ENCODE data around the gene TTF2. TPM values are rescaled to one million over a fixed set of nuclear protein-coding genes. Genes with fewer than 3 reads are reported as not detected.
A peak's percentile ranks its signal among the peaks of the same experiment; 100 is the strongest.

Gene TTF2
- total RNA-seq, 1 experiment from 2014 or later, result 32.2 TPM

DNA sequence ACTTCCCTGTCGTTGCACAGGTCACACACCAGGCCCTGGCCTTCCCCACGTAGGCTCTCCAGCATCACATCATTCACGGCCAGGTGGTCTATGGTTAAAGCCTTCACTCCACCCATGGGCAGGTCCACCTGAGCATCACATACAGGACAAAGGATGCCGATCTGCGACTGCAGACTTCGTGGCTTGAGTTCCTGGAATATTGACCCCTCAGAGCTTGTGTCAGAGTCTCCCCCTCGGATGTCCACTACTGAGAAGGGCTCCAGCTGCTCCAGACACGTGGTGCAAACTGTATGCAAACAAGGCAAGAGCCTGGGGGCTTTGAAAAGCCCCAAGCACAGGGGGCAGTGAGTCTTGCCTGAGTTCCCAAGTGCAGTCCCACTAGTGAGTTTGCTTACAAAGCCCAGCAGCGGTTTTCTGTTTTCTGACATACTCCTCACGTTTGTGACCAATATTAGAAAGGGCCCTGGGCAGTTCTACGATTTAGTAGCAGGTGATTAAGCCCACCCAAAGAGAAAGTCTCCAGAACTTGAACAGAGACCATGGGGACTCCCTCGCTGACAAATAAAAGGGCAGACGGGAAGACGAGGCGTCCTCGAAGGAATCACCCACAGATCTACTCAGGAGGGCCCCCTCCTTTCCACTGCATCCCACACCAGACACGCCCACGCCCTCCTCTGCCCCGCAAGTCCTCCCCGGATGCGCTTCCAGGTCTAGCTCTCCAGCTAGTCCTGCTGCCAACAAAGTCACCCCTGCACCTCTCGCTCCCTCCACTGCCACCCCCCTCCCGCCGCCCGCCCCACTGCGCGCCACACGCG, 60.9 kb downstream of the TTF2 start:
- DNase-seq (ENCODE audit: low spot score), result peak; percentile 56

DNA sequence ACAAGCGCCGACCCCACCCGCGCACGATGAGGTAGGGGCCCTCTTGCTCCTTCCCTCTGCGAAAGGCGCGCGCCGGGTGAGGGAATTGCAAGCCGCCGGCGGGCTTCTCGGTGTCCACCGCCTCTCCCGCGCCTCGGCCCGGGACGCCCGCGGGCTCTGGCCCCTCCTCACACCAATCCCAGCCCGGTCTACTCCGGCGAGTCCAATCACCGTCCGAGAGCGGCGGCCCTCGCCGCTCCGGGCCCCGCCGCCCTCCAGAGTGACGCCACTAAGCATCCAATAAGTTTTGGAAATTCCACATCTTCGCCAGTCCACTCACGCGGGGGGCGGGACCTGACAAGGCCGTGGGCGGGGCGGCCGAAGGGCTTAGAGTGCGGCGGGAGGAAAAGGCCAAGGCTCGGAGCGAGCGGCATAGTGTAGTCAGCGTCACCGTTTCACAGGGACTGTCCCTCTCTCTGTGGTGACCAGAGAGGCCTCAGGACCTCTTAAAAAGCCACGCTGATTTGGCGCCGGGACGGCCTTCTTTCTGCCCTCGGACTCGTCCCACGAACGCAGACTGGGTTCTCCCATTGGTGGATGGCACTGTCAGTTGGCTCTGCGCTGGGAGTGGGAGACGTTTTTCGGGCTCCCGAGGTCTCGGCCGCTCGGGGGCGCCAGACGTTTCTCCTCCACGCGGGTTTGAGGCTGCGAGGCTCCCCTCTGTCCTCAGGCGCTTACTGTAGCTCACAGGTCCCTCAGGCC, 61.6 kb downstream of the TTF2 start, which contains the start of gene TRIM45:
TSS of gene TRIM45 (minus strand) at position 161 of the 741 bp plus-strand sequence. CDS start 548 bp downstream, outside the sequence.
- peak; percentile 88 for DNase-seq (ENCODE audit: low spot score)

DNA sequence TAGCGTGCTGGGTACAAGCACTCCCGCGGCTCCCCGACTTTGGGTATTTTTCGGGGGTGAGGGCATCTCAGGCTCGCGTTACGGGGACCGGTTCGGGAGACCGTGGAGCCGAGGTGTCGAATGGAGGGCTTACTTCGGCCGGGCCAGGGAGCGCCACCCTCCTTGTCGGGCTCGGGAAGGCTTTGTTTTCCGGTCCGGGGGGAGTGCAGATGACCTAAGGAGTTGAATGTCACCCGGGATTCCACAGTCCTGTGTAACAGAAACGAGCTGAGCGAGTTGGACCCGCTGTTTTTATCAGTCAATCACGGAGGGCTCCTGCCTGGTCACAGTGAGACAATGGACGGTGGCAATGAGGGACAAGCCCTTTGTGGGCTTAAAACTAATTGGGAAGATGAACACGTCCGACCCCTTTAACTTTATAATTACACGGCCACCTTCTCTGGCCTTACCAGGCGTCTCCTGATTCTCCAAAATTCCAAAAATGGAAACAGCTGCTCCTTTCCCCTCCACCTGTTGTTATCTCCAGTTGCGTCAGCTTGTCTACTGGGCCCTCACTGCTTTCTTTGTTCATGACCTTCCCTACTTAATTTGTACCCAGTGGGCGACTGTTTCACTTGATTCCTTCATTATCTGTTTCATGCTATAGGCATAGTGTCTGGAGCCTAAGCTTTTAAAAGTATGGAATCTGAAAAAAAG, 62.4 kb downstream of the TTF2 start:
- DNase-seq (ENCODE audit: low spot score), result no peak

DNA sequence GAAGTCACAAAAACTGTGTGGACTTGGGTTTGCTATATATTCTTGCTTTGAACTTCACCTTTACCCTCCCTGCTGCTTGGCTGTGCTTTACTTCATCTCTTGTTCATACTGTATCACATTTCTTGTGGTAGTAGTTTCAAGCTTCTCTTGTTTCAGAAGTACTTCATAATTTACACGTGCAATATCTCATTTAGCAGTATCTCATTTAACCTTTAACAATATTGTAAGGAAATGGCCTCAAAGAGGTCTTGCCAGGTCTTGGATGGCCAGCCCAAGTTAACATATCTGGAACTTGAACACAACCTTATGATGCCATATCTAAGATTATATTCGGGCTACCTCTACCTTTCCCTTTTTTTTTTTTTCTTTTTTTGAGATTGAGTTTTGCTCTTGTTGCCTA, 63.1 kb downstream of the TTF2 start:
- DNase-seq (ENCODE audit: low spot score), result no peak

DNA sequence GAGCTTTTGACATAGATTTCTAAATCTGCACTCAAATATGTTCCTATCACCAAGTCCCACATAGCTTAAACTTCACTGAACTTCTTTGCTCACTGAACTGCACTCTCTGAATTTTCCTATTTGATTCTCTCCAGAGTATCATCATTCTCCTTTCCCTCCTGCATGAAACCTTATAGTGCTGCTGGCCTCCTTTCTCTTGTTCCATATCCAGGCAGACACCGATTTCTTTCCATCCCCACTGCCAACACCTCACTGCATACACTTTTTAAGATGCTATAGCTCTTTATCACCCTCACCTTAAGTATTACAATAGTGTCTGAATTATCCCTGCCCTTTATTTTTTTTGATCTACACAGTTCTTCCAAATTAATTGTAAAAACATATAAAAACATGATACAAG, 64.5 kb downstream of the TTF2 start:
- no peak for DNase-seq (ENCODE audit: low spot score)

DNA sequence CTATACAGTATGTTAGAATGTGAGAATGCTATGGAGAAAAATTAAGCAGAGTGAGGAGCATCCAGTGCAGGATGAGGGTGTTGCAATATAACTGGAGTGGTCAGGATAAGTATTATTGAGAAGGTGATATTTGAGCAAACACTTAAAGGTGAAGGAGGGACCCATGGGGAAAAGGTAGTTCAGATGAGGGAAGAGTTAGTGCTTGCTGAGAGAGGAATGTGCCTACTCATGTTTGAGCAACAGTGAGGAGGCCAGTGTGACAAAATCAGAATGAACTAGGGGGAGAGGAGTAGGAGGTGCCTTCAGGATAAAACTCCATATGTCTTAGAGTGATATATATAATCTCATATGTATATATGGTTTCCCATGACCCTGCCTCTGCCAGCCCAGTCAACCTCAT, 67.7 kb downstream of the TTF2 start:
- DNase-seq (ENCODE audit: low spot score), result no peak

DNA sequence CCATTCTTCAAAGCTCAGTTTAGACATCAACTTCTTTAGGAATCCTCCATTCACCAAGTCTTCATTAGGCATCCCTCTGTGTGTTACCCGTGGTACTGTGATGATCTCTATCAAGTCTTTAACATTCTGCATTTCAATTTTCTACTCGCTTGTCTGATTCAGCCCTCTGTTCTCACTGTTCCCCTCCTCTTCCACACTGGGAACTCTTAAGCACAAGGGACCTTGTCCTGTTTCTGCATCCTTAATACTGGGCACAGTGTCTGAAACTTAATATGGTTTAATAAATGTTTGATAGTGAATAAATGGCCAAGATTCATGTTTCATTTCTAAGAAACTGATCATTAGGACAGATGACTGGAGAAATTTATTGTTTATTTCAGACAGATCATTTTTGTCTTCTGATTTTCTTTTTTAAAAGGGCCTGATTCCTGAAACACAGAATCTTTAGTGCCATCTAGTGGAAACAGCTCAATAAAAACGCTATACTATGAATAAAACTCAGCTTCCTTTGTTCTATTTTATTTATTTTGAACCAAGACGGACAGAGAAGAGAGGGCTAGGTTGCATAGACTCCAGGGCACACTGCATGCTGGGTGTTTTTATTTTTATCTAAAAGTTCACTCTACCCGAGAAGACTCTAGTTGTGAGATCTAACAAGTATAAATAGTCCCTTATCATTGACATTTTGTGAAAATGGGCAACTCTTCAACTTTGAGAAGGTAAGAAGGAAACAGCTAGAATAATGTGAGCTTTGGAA, 68.4 kb downstream of the TTF2 start:
- DNase-seq (ENCODE audit: low spot score), result peak; percentile 55

DNA sequence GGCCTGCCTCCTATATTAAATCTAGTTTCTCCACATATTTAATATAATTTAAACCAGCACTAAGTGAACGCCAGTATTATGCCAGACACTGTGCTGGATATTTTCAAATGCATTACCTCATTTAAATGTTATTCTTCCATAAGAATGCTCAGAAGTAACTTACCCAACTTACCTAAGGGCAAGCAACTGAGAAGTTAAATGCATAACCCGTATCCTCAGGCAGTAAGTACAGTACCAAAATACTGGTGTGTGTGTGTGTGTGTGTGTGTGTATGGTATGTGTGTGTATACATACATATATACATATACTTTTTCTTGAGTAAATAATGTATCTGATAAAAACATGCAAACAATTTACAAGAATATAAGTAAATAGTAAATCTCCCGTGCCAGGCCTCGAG, 70.4 kb downstream of the TTF2 start:
- DNase-seq (ENCODE audit: low spot score), result no peak

DNA sequence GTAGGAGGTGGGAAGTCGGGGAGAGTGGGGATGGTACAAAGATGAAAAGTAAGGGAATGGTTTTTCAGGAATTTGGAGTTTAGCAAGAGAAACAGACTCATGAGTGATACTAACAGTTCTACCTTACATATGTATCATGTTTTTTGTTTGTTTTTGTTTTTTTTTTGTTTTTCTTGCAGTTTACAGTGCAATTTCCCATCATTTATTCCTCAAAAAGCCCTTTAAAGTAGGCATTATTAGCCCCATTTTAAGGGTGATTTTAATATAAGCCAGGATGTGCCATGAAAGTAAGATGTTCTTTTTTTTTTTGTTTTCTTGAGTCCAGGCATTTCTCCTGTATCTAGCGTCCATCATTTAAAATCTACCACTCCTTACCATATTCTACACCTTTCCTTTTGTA, 75.2 kb downstream of the TTF2 start:
- DNase-seq (ENCODE audit: low spot score), result no peak

DNA sequence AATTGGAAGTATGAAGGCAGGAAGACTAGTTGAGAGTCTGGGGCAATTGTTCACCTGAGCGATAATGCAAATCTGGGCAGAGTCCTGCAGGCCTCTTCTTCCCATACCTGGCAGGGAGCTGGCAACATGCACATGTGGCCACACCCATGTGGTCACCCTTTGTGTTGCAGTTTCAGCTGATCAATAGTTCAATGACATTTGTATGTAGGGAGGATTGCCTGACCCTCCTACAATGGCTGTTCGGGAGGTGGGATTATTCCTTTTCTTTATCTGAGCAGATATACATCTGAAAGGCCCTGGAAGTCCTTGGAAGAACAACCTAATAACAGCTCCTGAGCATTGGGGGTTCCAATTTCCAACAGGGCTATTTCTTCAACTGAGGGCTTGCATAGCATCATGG, 76.6 kb downstream of the TTF2 start:
- DNase-seq (ENCODE audit: low spot score), result no peak

DNA sequence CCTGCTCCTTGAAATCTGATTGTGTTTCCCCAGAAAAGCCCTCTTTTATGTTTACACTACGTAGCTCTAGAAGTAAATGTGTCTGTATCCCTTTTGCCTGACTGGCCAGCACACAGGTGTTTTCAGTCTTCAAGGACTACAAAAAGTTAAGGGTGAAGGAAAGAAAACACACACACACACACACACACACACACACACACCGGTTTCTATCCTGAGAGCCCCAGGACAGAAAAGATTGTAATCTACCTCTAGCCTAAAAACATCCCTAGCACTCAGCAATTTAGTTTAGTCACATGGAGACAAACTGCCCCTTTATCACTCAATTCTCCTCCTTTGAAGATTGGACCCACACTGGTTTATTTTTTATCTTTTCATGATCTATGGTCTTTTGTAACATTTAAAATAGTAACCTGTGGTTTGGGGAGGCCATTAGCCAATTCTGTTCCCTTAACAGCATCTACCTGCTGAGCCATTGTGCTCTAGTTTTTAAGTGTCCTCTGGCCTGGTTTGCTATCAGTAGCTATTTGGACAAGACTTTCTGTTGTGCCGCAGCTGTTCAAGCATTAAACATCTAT, 77.2 kb downstream of the TTF2 start:
- no peak for DNase-seq (ENCODE audit: low spot score)

DNA sequence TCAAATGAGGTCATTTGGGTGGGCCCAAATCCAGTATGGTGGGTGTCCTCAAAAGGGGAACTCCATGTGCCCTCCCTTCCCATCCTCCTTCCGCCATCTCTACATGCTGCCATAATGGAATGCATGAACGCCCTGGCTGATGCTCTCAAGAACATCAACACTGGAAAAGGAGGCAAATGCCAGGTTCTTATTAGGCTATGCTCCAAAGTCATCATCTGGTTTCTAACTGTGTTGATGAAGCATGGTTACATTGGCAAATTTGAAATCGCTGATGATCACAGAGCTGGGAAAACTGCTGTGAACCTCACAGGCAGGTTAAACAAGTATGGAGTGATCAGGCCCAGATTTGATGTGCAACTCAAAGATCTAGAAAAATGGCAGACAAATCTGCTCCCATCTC, 78.0 kb downstream of the TTF2 start:
- no peak for DNase-seq (ENCODE audit: low spot score)

DNA sequence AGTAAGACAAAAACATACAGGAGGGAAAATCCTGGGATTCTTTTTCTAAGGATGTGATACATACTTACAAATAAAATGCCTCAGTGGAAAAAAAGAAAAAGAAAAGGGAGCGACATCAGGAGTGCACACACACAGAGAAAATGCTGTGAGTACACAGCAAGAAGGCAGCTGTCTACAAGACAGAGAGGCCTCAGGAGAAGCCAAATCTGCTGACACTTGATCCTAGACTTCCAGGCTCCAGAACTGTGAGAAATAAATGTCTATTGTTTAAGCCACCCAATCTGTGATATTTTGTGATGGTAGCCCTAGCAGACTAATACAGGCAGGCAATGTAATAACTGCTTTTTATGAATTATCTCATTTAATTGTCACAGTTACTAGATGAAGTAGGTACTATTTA, 78.4 kb downstream of the TTF2 start:
- no peak for DNase-seq (ENCODE audit: low spot score)

DNA sequence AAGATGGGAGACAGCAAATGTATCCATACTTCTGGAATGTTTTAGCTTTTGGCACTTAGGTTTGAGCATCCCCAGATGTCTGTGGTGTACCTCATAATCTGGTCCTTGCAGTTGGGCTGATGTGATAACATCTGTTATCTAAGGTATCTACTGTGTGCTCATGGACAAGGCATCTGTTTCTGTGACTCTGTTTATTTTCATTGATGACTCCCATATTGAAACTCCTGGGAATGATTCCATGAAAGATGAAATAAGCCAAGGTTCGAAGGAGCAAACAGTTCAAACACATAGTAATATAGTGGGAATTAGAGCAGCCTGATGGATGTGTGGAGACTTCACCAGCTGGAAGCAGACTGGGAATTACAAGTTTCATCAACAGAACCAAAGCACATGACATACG, 82.1 kb downstream of the TTF2 start:
- no peak for DNase-seq (ENCODE audit: low spot score)

DNA sequence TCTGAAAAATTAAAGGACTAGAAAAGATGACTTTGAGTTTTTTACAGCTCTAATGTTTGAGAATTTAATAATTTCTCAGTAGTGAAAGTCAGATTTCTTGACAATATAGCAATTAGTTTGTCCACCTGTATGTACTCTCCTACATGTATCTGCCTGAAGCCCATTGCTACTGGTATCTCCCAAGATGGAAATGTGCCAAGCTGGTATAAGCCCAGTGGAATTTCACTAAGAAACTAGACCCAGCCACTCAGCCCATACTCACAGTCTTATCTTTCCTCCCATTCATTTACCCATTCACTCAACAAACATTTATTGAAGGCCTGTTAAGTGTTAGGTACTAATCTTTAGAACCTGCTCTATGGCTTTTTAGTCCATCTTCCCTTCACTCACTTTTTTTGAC, 83.0 kb downstream of the TTF2 start:
- no peak for DNase-seq (ENCODE audit: low spot score)

DNA sequence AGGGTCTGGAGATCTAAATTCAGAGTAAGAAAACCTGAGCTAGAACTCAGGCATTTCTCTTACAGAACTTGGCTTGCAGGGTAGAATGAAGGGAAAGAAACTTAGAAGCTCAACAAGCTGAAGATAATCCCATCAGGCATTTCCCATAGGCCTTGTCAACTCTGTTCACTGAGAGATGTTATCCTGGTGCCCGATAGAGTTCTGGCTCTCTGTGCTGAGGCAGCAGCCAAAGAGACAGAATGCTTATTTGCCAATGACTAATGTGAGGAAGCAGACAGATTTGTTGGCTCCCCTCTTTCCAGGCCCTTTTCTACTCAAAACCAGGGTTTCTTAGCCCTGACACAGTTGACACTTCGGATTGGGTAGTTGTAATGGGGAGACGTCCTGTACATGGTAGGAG, 83.7 kb downstream of the TTF2 start:
- no peak for DNase-seq (ENCODE audit: low spot score)

DNA sequence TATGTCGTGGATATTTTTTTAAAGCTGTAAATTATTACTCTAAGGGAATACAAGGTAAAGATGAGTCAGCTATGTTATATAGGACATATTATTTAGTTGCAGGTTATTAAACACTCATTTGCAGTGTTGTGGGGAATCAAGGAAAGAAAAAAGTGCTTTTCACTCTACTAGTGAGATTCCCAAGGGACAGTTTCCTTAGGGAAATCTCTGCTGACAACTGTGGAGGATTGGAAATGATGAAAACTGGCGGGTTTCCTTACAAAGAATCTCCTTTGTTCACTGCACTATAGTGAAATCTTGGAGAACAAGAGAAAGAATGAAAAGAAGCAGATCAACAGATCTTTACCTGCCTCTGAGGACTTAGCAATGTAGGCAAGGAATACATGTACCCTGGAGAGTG, 85.9 kb downstream of the TTF2 start:
- no peak for DNase-seq (ENCODE audit: low spot score)

DNA sequence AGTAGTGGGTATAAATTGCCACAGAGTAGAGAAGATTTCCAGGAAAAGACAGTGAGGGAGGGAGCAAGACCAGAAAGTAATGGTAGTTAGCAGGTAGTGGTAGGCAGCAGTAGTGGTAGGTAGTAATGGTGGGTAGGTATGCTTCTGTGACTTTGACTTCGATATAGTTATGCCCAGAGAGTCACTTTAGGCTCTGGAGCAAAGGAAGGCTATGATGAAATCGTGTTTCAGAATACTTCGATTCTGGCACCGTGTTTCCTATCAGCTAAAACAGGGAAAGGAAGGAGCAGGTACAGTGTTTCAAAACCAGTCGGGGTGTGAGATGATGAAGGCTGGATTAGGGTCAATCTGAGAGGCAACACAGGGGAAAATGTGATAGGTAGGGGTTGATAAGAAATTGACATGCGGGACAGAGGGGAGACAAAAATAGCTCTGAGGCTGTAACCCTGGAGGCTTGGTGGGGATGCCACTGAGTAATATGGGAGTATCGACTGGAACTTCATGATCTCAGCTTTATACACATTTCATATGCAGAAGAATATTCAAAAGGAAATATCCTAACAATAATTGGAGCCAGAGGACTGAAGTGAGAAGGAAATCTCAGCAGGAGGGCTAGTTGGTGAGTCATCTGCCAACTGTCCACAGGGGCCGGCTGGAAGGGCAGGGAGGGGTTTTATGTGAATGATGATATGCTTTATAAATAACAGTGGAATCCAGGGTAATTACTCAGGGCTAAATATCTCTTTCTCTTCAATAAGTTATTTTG, 86.6 kb downstream of the TTF2 start:
- DNase-seq (ENCODE audit: low spot score), result peak; percentile 86

DNA sequence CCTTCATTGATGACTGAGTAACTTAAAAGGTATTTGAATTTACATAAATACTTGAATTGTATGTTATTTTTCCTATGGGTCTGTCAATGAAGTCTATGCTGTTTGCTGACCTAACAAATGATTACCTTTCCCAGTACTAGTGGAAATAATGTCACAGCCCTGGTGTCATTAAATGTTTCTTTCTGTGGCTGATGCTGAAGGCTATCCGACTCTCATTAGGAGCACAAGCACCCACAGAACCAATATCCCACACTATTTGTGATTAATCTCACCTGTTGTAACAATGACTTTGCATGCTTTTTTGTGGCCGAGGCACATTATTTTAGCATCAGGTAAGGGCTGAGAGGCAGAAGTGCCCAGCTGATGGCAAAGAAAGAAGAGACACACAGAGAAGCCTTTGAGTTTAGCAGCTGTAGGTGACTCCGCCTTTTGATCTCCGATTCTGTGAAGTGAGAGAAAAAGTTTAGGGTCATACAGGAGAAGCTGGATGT, 87.3 kb downstream of the TTF2 start:
- DNase-seq (ENCODE audit: low spot score), result no peak

DNA sequence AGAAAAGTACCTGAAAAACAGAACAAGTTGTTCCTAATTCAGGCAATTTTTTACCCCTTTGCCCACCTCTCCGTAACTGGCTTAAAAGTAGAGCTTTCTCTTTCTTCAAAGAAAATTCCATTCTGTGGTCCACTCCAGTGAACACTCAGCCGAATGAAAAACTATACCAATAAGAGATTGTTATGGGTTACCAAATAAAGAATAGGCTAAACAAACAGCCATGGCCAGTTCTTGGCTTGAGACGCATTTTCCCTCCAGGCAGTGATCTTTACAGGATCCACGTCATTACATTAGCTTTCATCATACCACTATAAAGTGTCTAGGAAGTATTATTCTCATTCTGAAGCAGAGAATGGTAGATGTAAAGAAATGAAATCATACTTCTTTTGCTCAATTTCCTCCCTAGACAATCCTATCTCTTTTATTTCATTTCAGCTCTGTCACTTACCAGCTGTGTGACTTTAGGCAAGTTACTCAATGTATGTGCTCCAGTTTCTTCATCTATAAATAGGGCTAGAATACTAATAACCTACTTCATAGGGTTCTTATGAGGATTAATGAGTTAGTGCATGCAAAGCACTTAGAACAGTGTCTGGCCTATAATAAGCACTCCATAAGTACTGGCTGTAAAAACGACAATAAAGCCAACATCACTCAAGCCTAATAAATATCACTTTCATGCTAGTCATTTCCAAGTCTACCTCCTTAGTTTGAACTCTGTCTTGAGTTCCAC, 87.9 kb downstream of the TTF2 start:
- DNase-seq (ENCODE audit: low spot score), result peak; percentile 8

Measured in A172 (cell line).